ENCODE measurements around the gene LPAR1.
"Not testable (repeated sequence)": the region's sequence is repeated elsewhere in the genome, so short reads cannot be mapped to it uniquely, and the experiment has no call there.

LPAR1 gene

GRCh38 chr9:110886832-110887231 lies 151.4 kb downstream of the LPAR1 start:
- FAIRE-seq (no peak), DNase-seq (ENCODE audit: insufficient read length, low spot score) (no peak)
- TF ChIP-seq POU2F2 (IDR thresholded peaks at IDR 0.05; ENCODE audit: low read depth, low read length) (no peak), PAX5 (IDR thresholded peaks at IDR 0.05; ENCODE audit: insufficient read depth, low read length, severe bottlenecking) (no peak), SPI1 (IDR thresholded peaks at IDR 0.05; ENCODE audit: low read depth, low read length) (no peak), POLR2A (IDR thresholded peaks at IDR 0.05; ENCODE audit: low read depth, low read length) (no peak), POLR2AphosphoS5 (IDR thresholded peaks at IDR 0.05; ENCODE audit: low read depth, low read length) (no peak), TAF1 (IDR thresholded peaks at IDR 0.05; ENCODE audit: low read depth, low read length) (no peak)

- no peak for DNase-seq (ENCODE audit: insufficient read length, low spot score)
- no peak for FAIRE-seq
- TF ChIP-seq POLR2AphosphoS5 (IDR thresholded peaks at IDR 0.05; ENCODE audit: low read depth, low read length) (no peak), POU2F2 (IDR thresholded peaks at IDR 0.05; ENCODE audit: low read depth, low read length) (no peak), POLR2A (IDR thresholded peaks at IDR 0.05; ENCODE audit: low read depth, low read length) (no peak), PAX5 (IDR thresholded peaks at IDR 0.05; ENCODE audit: insufficient read depth, low read length, severe bottlenecking) (no peak), SPI1 (IDR thresholded peaks at IDR 0.05; ENCODE audit: low read depth, low read length) (no peak), TAF1 (IDR thresholded peaks at IDR 0.05; ENCODE audit: low read depth, low read length) (no peak)
Measured at GRCh38 chr9:110880189-110880588, 158.1 kb downstream of the LPAR1 start.

GRCh38 chr9:110877374-110877773 lies 160.9 kb downstream of the LPAR1 start:
- DNase-seq (ENCODE audit: insufficient read length, low spot score) (no peak), FAIRE-seq (no peak)
- no peak for TF ChIP-seq TAF1 (IDR thresholded peaks at IDR 0.05; ENCODE audit: low read depth, low read length)
- TF ChIP-seq POU2F2 (IDR thresholded peaks at IDR 0.05; ENCODE audit: low read depth, low read length) = no peak
- TF ChIP-seq POLR2AphosphoS5 (IDR thresholded peaks at IDR 0.05; ENCODE audit: low read depth, low read length) = no peak
- TF ChIP-seq SPI1 (IDR thresholded peaks at IDR 0.05; ENCODE audit: low read depth, low read length) = no peak
- TF ChIP-seq POLR2A (IDR thresholded peaks at IDR 0.05; ENCODE audit: low read depth, low read length) = no peak
- no peak for TF ChIP-seq PAX5 (IDR thresholded peaks at IDR 0.05; ENCODE audit: insufficient read depth, low read length, severe bottlenecking)

GRCh38 chr9:110876929-110877328 lies 161.3 kb downstream of the LPAR1 start:
- no peak for TF ChIP-seq POLR2AphosphoS5 (IDR thresholded peaks at IDR 0.05; ENCODE audit: low read depth, low read length)
- TF ChIP-seq POU2F2 (IDR thresholded peaks at IDR 0.05; ENCODE audit: low read depth, low read length) = no peak
- TF ChIP-seq SPI1 (IDR thresholded peaks at IDR 0.05; ENCODE audit: low read depth, low read length) = no peak
- TF ChIP-seq PAX5 (IDR thresholded peaks at IDR 0.05; ENCODE audit: insufficient read depth, low read length, severe bottlenecking) = no peak
- no peak for TF ChIP-seq POLR2A (IDR thresholded peaks at IDR 0.05; ENCODE audit: low read depth, low read length)
- TF ChIP-seq TAF1 (IDR thresholded peaks at IDR 0.05; ENCODE audit: low read depth, low read length) = no peak
- FAIRE-seq (no peak), DNase-seq (ENCODE audit: insufficient read length, low spot score) (no peak)

GRCh38 chr9:110874963-110875674 lies 163.2 kb downstream of the LPAR1 start:
- peak; percentile 69 for TF ChIP-seq SPI1 (IDR thresholded peaks at IDR 0.05; ENCODE audit: low read depth, low read length)
- TF ChIP-seq TAF1 (IDR thresholded peaks at IDR 0.05; ENCODE audit: low read depth, low read length) = no peak
- FAIRE-seq = peak; percentile 85
- peak; percentile 8 for DNase-seq (ENCODE audit: insufficient read length, low spot score)

GRCh38 chr9:110872920-110873319 lies 165.3 kb downstream of the LPAR1 start:
- DNase-seq (ENCODE audit: insufficient read length, low spot score) = no peak
- TF ChIP-seq PAX5 (IDR thresholded peaks at IDR 0.05; ENCODE audit: insufficient read depth, low read length, severe bottlenecking) = no peak
- no peak for FAIRE-seq

GRCh38 chr9:110871736-110872135 lies 166.5 kb downstream of the LPAR1 start:
- TF ChIP-seq TAF1 (IDR thresholded peaks at IDR 0.05; ENCODE audit: low read depth, low read length) = no peak
- no peak for TF ChIP-seq POU2F2 (IDR thresholded peaks at IDR 0.05; ENCODE audit: low read depth, low read length)
- no peak for TF ChIP-seq POLR2A (IDR thresholded peaks at IDR 0.05; ENCODE audit: low read depth, low read length)
- TF ChIP-seq SPI1 (IDR thresholded peaks at IDR 0.05; ENCODE audit: low read depth, low read length) = no peak
- TF ChIP-seq PAX5 (IDR thresholded peaks at IDR 0.05; ENCODE audit: insufficient read depth, low read length, severe bottlenecking) = no peak
- DNase-seq (ENCODE audit: insufficient read length, low spot score) = no peak
- FAIRE-seq = no peak

GRCh38 chr9:110869931-110870330 lies 168.3 kb downstream of the LPAR1 start:
- no peak for TF ChIP-seq PAX5 (IDR thresholded peaks at IDR 0.05; ENCODE audit: insufficient read depth, low read length, severe bottlenecking)
- TF ChIP-seq TAF1 (IDR thresholded peaks at IDR 0.05; ENCODE audit: low read depth, low read length) = no peak
- no peak for TF ChIP-seq POU2F2 (IDR thresholded peaks at IDR 0.05; ENCODE audit: low read depth, low read length)
- TF ChIP-seq POLR2A (IDR thresholded peaks at IDR 0.05; ENCODE audit: low read depth, low read length) = no peak
- TF ChIP-seq SPI1 (IDR thresholded peaks at IDR 0.05; ENCODE audit: low read depth, low read length) = no peak
- no peak for TF ChIP-seq POLR2AphosphoS5 (IDR thresholded peaks at IDR 0.05; ENCODE audit: low read depth, low read length)
- DNase-seq (ENCODE audit: insufficient read length, low spot score) (no peak), FAIRE-seq (no peak)

GRCh38 chr9:110864011-110864410 lies 174.3 kb downstream of the LPAR1 start:
- DNase-seq (ENCODE audit: insufficient read length, low spot score) (no peak), FAIRE-seq (no peak)
- TF ChIP-seq POU2F2 (IDR thresholded peaks at IDR 0.05; ENCODE audit: low read depth, low read length) (no peak), PAX5 (IDR thresholded peaks at IDR 0.05; ENCODE audit: insufficient read depth, low read length, severe bottlenecking) (no peak), POLR2AphosphoS5 (IDR thresholded peaks at IDR 0.05; ENCODE audit: low read depth, low read length) (no peak), SPI1 (IDR thresholded peaks at IDR 0.05; ENCODE audit: low read depth, low read length) (no peak), TAF1 (IDR thresholded peaks at IDR 0.05; ENCODE audit: low read depth, low read length) (no peak), POLR2A (IDR thresholded peaks at IDR 0.05; ENCODE audit: low read depth, low read length) (no peak)

GRCh38 chr9:110861370-110862110 lies 176.7 kb downstream of the LPAR1 start:
- not testable (repeated sequence) for DNase-seq (ENCODE audit: insufficient read length, low spot score); FAIRE-seq

Data from GM12891 (cell line).